GM18858 (cell line): ENCODE data around the gene SYT12.

ENCODE experiments used
- ATAC-seq: cut with Tn5 transposase; IDR thresholded peaks from one replicate; pipeline ENCODE4 v1.9.1; 2021; ENCODE audit not compliant: unreplicated experiment

The SYT12 gene

GRCh38 chr11:67054346-67054835 is 31.5 kb downstream of the SYT12 start:
- ATAC-seq = no peak

GRCh38 chr11:67054836-67055523 is 32.0 kb downstream of the SYT12 start:
- ATAC-seq = no peak

DNA sequence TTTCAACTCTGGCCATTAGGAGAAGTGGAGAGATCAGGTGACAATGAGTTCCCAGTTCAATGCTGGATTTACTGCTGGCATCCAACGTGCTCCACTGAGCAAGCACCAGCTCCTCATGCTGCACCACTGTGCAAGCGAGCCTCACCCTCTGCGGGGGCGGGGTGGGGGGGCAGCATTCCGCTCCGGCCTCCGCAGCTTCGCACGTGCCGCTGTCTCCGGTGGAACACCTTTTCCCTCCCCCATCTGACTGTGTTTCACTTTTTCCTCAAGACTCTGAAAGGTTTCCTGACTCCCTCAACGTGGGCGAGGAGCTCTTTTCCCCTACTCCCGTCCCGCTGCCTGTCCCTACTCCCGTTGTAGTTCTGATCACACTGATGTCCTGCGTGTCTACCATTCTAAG is 32.9 kb downstream of the SYT12 start:
- ATAC-seq = no peak

DNA sequence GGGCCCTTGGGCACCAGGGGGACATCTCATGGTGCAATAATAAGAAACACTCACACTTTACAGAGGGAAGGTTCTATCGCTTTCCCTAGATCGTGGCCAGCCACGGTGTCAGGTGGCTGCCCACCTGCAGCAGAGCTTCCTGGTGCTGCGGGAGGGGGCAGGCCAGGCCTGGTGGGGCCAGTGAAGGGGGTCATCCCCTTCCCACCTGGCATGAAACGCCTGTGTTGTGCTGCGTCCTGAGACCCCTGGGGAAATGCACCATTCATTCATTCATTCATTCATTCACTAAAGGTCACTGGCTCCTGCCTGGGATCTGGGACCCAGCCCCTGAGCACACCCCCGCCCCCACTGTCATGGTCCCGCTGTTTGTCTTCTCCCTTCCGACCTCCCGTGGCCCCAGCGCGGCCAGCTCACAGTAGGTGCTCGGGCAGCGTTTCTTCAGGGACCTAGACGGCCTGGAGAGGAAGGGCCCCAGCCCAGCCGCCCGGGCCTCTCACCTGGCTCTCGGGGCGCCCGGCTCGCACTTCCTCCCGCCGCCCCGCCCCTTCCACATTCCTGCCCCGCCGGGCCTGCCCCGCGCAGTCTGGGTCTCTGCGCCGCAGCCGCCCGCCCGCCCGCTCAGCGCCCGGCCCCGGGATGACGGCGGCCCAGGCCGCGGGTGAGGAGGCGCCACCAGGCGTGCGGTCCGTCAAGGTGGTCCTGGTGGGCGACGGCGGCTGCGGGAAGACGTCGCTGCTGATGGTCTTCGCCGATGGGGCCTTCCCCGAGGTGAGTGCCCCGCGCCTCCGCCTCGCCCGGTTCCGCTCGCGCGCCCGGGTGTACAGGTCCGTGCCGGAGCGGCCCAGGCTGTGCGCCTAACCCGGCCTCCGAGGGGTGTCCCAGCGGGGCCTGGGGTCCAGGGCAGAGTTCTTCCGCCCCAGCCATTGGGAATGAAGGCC is 33.6 kb downstream of the SYT12 start, which contains the start of gene RHOD:
TSS of gene RHOD (plus strand) at position 581 of the 938 bp plus-strand sequence. CDS start at position 637, 56 bp downstream.
- ATAC-seq = no peak

- no peak for ATAC-seq
Observed at GRCh38 chr11:67057205-67057672, 34.3 kb downstream of the SYT12 start.

GRCh38 chr11:67058506-67058905 is 35.6 kb downstream of the SYT12 start:
- no peak for ATAC-seq

DNA sequence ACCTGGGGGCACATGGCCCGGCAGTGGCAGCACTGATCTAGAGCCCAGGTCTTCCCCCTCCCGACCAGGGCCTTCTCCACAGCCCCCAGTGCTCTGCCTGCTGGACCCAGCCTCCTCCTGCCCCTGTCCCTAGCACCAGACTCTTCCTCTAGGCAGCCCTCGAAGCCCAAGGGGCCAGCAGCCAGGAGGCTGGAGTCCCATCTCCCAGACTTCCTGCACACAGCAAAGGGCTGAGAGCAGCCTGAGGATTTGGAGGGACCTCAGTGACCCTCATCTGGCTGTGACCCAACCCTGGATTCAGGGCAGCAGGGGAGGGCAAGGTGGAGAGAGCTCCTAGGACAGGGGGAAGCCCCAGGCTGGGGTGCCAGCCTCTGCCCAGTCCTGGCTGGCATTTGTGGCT is 36.7 kb downstream of the SYT12 start:
- ATAC-seq = no peak

DNA sequence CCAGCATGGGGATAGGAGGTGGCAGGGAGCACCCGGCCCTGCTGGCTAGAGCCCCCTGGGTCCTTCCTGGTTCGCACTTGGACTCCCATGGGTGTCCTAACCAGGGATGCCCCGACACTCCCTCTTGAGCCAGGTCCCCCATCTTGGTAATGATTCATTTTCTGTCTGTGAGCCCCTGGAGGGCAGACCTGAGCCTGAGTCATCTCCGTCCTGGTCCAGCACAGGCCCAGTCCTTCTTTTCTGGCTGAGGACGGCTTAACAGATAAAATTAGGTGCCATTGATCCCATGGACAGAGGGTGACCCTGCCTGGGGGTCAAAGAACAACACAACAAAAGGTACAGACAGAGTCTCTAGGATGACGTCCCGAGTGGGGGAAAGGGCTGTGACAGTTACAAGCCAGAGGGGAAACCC is 37.2 kb downstream of the SYT12 start:
- no peak for ATAC-seq

DNA sequence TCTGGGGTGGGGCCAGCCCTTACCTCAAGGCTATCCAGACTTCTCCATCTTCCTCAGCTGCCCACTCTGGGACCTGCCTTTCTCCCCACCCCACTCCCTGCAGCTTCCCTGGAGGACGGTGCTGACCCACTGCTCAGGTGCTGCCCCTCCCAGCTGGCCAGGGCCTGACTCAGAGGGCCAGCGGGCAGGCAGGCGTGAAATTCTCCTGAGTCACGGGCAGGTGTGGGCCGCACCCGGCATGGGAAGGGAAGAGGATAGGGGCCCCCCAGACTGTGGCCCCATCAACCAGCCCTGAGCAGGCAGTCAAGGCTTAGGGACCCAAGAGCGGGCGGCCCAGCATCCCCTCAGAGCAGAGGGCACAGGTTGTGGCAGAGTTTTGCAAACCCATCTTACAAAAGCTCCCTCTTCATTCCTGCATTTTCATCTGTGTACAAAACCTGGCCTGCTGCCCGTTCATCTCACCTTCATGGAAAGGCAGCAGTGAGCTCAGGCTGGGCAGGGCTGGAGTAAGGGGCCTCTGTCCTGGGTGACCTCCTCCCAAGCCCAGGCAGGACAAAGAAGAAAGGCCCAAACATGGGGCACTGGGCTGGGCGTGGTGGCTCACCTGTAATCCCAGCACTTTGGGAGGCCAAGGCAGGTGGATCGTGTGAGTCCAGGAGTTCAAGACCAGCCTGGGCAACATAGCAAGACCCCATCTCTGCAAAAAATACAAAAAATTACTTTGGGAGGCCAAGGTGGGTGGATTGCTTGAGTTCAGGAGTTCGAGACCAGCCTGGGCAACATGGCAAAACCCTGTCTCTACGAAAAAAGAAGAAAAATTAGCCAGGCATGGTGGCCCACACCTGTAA is 39.8 kb downstream of the SYT12 start:
- no peak for ATAC-seq

DNA sequence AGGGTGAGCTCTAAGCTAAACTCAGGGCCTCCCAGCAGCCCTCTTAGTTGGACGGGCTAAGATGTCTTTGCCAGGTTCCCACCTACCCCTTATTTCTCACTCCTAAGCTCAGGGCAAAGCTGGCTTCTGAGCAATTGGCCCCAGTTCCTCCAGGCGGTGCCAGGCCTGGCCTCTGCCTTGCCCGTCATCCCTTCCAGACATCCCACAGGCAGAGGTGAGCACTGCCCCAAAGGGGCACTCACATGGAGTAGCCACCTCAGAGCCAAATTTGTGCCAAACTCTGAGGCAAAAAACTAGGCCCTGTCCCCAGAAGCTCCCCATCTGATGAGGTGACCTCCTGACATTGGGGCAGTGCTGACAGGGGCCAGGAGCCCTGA is 43.4 kb downstream of the SYT12 start:
- no peak for ATAC-seq

- no peak for ATAC-seq
Observed at GRCh38 chr11:67071420-67072284, 48.7 kb downstream of the SYT12 start.

DNA sequence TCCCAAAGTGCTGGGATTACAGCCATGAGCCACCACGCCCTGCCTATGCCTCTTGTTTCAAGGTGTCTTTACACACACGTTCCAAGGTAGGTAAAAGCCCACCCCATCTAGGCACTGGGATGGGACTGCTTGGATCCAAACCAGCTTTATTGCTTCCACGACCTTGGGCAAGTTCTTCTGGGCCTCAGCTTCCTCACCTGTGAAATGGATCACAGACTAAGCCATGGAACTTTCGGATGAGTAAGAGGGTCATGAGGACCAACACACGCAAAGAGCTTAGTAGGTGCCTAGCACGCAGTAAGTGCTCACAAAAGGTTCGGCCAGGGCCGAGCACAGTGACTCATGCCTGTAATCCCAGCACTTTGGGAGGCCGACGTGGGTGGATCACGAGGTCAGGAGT is 49.4 kb downstream of the SYT12 start:
- no peak for ATAC-seq

DNA sequence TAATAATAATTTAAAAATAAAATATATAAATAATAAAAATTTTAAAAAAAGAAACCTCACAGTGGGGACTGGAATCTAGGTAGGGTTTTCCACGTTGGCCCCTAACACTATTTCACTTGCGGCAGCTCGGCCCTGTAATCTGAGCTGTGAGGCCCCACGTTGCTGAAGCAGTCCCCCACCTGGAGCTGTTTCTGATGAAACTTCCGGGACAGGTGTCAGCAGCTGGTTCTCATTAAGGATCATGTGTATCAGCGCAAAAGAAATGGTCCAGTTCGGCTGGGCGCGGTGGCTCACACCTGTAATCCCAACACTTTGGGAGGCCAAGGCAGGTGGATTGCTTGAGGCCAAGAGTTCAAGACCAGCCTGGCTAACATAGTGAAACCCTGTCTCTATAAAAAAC is 51.0 kb downstream of the SYT12 start:
- ATAC-seq = no peak

DNA sequence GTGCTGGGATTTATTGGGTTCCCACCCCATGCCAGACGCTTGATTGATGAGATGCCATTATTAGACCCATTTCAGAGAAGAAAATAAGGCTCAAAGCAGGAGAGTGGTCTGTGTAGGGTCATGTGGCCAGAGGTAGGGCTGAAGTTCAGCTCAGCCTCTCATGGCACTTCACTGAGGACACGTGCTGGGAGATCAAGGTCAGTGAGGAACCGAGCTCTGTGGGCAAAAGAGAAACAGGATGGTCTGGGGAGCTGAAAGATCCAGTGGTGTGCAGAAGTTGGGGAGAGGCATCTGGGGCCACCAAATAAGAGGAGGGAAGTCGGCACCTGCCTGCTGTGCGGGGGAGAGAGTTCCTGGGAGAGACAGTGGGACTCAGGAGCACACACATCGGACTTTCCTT is 53.3 kb downstream of the SYT12 start:
- no peak for ATAC-seq

DNA sequence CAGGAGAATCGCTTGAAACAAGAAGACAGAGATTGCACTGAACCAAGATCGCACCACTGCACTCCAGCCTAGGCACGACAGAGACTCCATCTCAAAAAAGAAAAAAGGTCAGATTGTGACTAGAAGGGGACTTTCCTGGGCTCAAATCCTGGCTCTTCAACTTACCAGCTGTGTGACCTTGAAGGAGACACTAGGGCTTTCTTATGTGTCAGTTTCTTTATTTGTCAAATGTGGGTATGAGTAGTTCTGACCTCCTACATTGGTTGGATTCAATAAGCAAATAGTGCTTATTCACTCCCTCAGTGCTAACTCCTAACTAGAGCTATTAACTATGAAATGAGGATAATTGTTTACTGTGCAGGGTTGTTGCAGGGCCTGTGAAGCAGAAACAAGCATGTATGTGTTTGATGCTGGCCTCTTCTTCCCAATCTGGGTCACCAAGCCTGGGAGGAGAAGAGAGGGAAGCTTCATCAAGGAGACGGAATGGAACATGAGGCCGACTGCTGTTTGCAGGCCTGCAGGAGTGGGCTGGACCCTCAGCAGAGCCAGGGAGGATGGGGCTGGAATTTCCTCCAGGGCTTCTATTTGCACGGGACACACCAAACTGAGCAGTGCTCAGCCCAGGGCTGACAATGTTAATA is 56.3 kb downstream of the SYT12 start:
- no peak for ATAC-seq

- ATAC-seq = no peak
Observed at GRCh38 chr11:67082071-67082791, 59.3 kb downstream of the SYT12 start.

DNA sequence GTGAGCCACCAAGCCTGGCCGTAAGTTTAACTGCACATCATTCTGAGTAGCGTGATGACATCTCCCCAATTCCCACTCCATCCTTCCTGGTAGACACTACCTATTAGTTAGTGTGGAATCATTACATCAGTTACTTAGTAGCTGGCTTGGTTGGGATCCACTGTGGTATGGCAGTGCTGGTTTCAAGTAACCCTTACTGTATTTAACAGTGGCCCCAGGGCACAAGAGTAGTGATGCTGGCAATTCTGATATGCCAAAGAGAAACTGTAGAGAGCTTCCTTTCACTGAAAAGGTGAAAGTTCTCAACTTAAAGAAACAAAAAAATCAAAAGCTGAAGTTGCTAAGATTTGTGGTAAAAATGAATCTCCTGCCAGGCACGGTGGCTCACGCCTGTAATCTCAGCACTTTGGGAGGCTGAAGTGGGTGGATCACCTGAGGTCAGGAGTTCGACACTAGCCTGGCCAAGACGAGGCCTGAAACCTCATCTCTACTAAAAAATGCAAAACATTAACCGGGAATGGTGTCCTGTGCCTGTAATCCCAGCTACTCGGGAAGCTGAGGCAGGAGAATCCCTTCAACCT is 60.9 kb downstream of the SYT12 start:
- ATAC-seq = no peak

DNA sequence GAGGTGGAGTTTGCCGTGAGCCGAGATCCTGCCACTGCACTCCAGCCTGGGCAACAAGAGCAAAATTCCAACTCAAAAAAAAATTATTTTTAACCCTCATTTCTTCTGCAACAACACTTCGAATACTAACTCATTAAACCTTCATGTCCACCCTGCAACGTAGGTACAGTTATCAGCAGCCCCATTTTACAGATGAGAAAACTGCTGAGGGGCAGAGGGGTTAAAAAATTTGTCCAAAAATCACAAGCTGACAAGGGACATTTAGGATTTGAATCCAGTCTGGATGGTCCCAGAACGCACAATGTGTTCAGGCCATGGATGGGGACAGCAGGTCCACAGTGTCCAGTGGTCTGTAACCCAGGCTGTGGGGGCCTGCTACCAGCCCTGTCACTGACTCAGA is 62.7 kb downstream of the SYT12 start:
- ATAC-seq = no peak

DNA sequence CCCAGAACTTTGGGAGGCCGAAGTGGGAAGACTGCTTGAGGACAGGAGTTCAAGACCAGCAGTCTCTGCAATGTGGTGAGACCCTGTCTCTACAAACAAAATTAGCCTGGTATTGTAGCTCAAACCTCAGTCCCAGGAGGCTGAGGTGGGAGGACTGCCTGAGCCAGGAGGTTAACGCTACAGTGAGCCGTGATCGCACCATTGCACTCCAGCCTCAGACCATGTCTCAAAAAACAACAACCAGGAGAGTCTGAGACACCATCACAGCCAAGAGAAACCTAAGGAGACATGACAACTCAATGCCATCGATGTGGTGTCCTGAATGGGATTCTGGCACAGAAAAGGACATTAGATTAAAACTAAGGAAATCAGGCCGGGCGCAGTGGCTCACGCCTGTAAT is 67.8 kb downstream of the SYT12 start:
- no peak for ATAC-seq
